WTC11 (cell line): Measurements from ENCODE around the gene CHRNG. TPM values are rescaled to one million over a fixed set of nuclear protein-coding genes. Genes with fewer than 3 reads are reported as not detected.

Experiments
- ATAC-seq: fragments of 200-7000 bp; cut with Tn5 transposase; 2 replicates; pipeline ENCODE4 v1.10.0; 2021; ENCODE audit warnings: mild to moderate bottlenecking, moderate library complexity
- CTCF ChIA-PET: fragments of 300-600 bp; sonication (Branson Sonifier 250); formaldehyde crosslinking; loops from one replicate; lab custom pipeline; 2021; ENCODE audit warnings: antibody characterized with exemption; lab: Charles Lee
- POLR2A ChIA-PET: fragments of 350-600 bp; sonication (Branson Sonifier 250); formaldehyde crosslinking; loops from one replicate; lab custom pipeline; 2021; ENCODE audit warnings: antibody characterized with exemption; lab: Charles Lee
- DNase-seq: peaks from one replicate; pipeline ENCODE4 v3.0.0; 2021; ENCODE audit warnings: low spot score
- H3K27ac Mint-ChIP-seq: 2 replicates; pipeline ENCODE4 v1.8.0; 2021; ENCODE audit warnings: mixed read lengths
- H3K27me3 Mint-ChIP-seq: 2 replicates; pipeline ENCODE4 v1.8.0; 2021; ENCODE audit warnings: low read depth, mild to moderate bottlenecking, moderate library complexity, mixed read lengths
- H3K36me3 Mint-ChIP-seq: 2 replicates; pipeline ENCODE4 v1.8.0; 2021; ENCODE audit warnings: mixed read lengths
- H3K4me1 Mint-ChIP-seq: 2 replicates; pipeline ENCODE4 v1.8.0; 2022; ENCODE audit warnings: mixed read lengths
- H3K4me3 Mint-ChIP-seq: 2 replicates; pipeline ENCODE4 v1.8.0; 2021; ENCODE audit warnings: mild to moderate bottlenecking, moderate library complexity, mixed read lengths
- H3K9me3 Mint-ChIP-seq: 2 replicates; pipeline ENCODE4 v1.8.0; 2021; ENCODE audit warnings: mixed read lengths
- ATF6 ChIP-seq: sonication (generic); formaldehyde crosslinking; IDR thresholded peaks from 2 replicates; pipeline ENCODE4 v1.8.1; 2023; ENCODE audit warnings: mild to moderate bottlenecking, missing genetic modification reagents
- CREB1 ChIP-seq: sonication (generic); formaldehyde crosslinking; IDR thresholded peaks from 2 replicates; pipeline ENCODE4 v1.8.0; 2023; ENCODE audit warnings: mild to moderate bottlenecking, missing genetic modification reagents
- CREM ChIP-seq: sonication (generic); formaldehyde crosslinking; IDR thresholded peaks from 2 replicates; pipeline ENCODE4 v1.8.1; 2022; ENCODE audit warnings: mild to moderate bottlenecking, missing genetic modification reagents, moderate library complexity
- FOXK1 ChIP-seq: sonication (generic); formaldehyde crosslinking; IDR thresholded peaks from 2 replicates; pipeline ENCODE4 v1.8.0; 2022; ENCODE audit warnings: mild to moderate bottlenecking, moderate library complexity, missing genetic modification reagents
- GTF2I ChIP-seq: fragments of 250-450 bp; sonication (Bioruptor Pico); conservative IDR thresholded peaks from 2 replicates; pipeline ENCODE4 v1.4.0; 2021; ENCODE audit warnings: mild to moderate bottlenecking
- HMGA2 ChIP-seq: fragments of 250-450 bp; sonication (Bioruptor Pico); IDR thresholded peaks from 2 replicates; pipeline ENCODE4 v1.4.0; 2021; ENCODE audit warnings: mild to moderate bottlenecking, moderate library complexity
- JAZF1 ChIP-seq: fragments of 250-450 bp; sonication (Bioruptor Pico); IDR thresholded peaks from 2 replicates; pipeline ENCODE4 v1.9.0; 2021; ENCODE audit warnings: moderate library complexity, mild to moderate bottlenecking, inconsistent platforms
- KAT7 ChIP-seq: sonication (generic); formaldehyde crosslinking; IDR thresholded peaks from 2 replicates; pipeline ENCODE4 v1.8.1; 2023; ENCODE audit warnings: missing genetic modification reagents, mild to moderate bottlenecking, borderline replicate concordance
- MLX ChIP-seq: sonication (generic); formaldehyde crosslinking; IDR thresholded peaks from 2 replicates; pipeline ENCODE4 v1.8.1; 2023; ENCODE audit warnings: mild to moderate bottlenecking, missing genetic modification reagents, moderate library complexity
- MYBL2 ChIP-seq: sonication (generic); formaldehyde crosslinking; IDR thresholded peaks from 2 replicates; pipeline ENCODE4 v1.8.1; 2023; ENCODE audit warnings: mild to moderate bottlenecking, moderate library complexity, missing genetic modification reagents
- NFATC4 ChIP-seq: fragments of 250-450 bp; sonication (Bioruptor Pico); IDR thresholded peaks from 2 replicates; pipeline ENCODE4 v1.9.0; 2021; ENCODE audit warnings: mild to moderate bottlenecking
- NR3C1 ChIP-seq: sonication (generic); formaldehyde crosslinking; conservative IDR thresholded peaks from 2 replicates; pipeline ENCODE4 v1.8.1; 2023; ENCODE audit warnings: low read depth, mild to moderate bottlenecking, missing genetic modification reagents
- SOX15 ChIP-seq: fragments of 250-450 bp; sonication (Bioruptor Pico); IDR thresholded peaks from 2 replicates; pipeline ENCODE4 v1.9.0; 2021; ENCODE audit warnings: mild to moderate bottlenecking
- SP1 ChIP-seq: sonication (generic); formaldehyde crosslinking; conservative IDR thresholded peaks from 2 replicates; pipeline ENCODE4 v1.8.1; 2022; ENCODE audit warnings: missing genetic modification reagents
- TEAD4 ChIP-seq: sonication (generic); formaldehyde crosslinking; IDR thresholded peaks from 2 replicates; pipeline ENCODE4 v1.8.0; 2022; ENCODE audit warnings: mild to moderate bottlenecking, missing genetic modification reagents
- ZMAT4 ChIP-seq: fragments of 250-450 bp; sonication (Bioruptor Pico); IDR thresholded peaks from 2 replicates; pipeline ENCODE4 v1.9.0; 2021; ENCODE audit warnings: mild to moderate bottlenecking
- ZNF232 ChIP-seq: sonication (generic); formaldehyde crosslinking; IDR thresholded peaks from 2 replicates; pipeline ENCODE4 v1.8.0; 2022; ENCODE audit warnings: mild to moderate bottlenecking, missing genetic modification reagents
- ZNF263 ChIP-seq: sonication (generic); formaldehyde crosslinking; IDR thresholded peaks from 2 replicates; pipeline ENCODE4 v1.8.1; 2022; ENCODE audit warnings: low read depth, mild to moderate bottlenecking, moderate library complexity, missing genetic modification reagents
- ZNF317 ChIP-seq: sonication (generic); formaldehyde crosslinking; IDR thresholded peaks from 2 replicates; pipeline ENCODE4 v1.8.1; 2023; ENCODE audit warnings: low read depth, mild to moderate bottlenecking, moderate library complexity, missing genetic modification reagents, borderline replicate concordance
- ZNF425 ChIP-seq: fragments of 250-450 bp; sonication (Bioruptor Pico); conservative IDR thresholded peaks from 2 replicates; pipeline ENCODE4 v1.9.0; 2021; ENCODE audit warnings: mild to moderate bottlenecking
- ZNF532 ChIP-seq: fragments of 250-450 bp; sonication (Bioruptor Pico); IDR thresholded peaks from 2 replicates; pipeline ENCODE4 v1.9.0; 2021; ENCODE audit warnings: mild to moderate bottlenecking, borderline replicate concordance
- total RNA-seq: library from RNA; stranded (reverse); gene quantifications from 3 replicates; pipeline ENCODE4 v1.2.3, GENCODE V29; 2021

The CHRNG gene
- total RNA-seq, 1 experiment from 2014 or later: 0.20 TPM

GRCh38 chr2:232519581-232520438 is 19.7 kb upstream of the CHRNG start, which contains the start of gene PRSS56:
Gene PRSS56 (plus strand): TSS chr2:232520388. CDS start chr2:232520599, 211 bp downstream.
- H3K4me3 Mint-ChIP-seq: no peak within 1 kb of the TSS
- H3K4me1 Mint-ChIP-seq: peaks cover 10% of the 10 kb centered on the region; the same call in 1 of the 2 replicates
- peaks cover 38% of the 10 kb centered on the region for H3K27me3 Mint-ChIP-seq
- ChIA-PET POLR2A (no interaction called here), CTCF (interaction anchor here (0.9 to 6.5 kb wide), 13 partner anchors 9 to 184 kb away, joined by 3 to 104 read pairs (median 40); partner anchors contain the start of genes CHRNG and ECEL1)
- no peak for TF ChIP-seq CREB1 (CRISPR knock-in tag)
- no peaks in the 10 kb centered on the region for H3K9me3 Mint-ChIP-seq
- H3K36me3 Mint-ChIP-seq: no peaks in the 10 kb centered on the region
- ATAC-seq (no peak), DNase-seq (no peak)
- peak within 1 kb of the TSS; percentile 31 for H3K27ac Mint-ChIP-seq

GRCh38 chr2:232520489-232520888 is 19.0 kb upstream of the CHRNG start:
- peaks cover 7% of the 10 kb centered on the region; the same call in 1 of the 2 replicates for H3K4me1 Mint-ChIP-seq
- no peak overlapping the region for H3K4me3 Mint-ChIP-seq
- peaks cover 38% of the 10 kb centered on the region for H3K27me3 Mint-ChIP-seq
- CTCF ChIA-PET: interaction anchor here (0.9 to 6.5 kb wide), 16 partner anchors 10 to 193 kb away, joined by 3 to 104 read pairs (median 28); partner anchors contain the start of gene CHRNG
- no peak for ATAC-seq
- POLR2A ChIA-PET: no interaction called here
- no peaks in the 10 kb centered on the region for H3K36me3 Mint-ChIP-seq
- no peaks in the 10 kb centered on the region for H3K9me3 Mint-ChIP-seq
- DNase-seq: no peak
- no peak overlapping the region for H3K27ac Mint-ChIP-seq
- no peak for TF ChIP-seq ATF6
- TF ChIP-seq ZNF532 (CRISPR knock-in tag): no peak
- no peak for TF ChIP-seq SP1 (CRISPR knock-in tag)
- no peak for TF ChIP-seq ZMAT4 (CRISPR knock-in tag)
- no peak for TF ChIP-seq ZNF317
- no peak for TF ChIP-seq SOX15 (CRISPR knock-in tag)
- TF ChIP-seq MLX (CRISPR knock-in tag): no peak
- no peak for TF ChIP-seq TEAD4 (CRISPR knock-in tag)

GRCh38 chr2:232521098-232521497 is 18.4 kb upstream of the CHRNG start:
- ATAC-seq (no peak), DNase-seq (no peak)
- Mint-ChIP-seq H3K4me1 (peaks cover 4% of the 10 kb centered on the region; the same call in 1 of the 2 replicates), H3K9me3 (no peaks in the 10 kb centered on the region), H3K4me3 (no peak overlapping the region), H3K36me3 (no peaks in the 10 kb centered on the region), H3K27ac (no peak overlapping the region), H3K27me3 (peaks cover 38% of the 10 kb centered on the region)
- ChIA-PET POLR2A (interaction anchor here (0.6 kb wide), 1 partner anchor 75 kb away, joined by 3 read pairs; no protein-coding TSS in a partner anchor), CTCF (interaction anchor here (0.5 to 6.5 kb wide), 26 partner anchors 10 to 755 kb away, joined by 3 to 104 read pairs (median 12); partner anchors contain the start of genes CHRNG and ECEL1)
- no peak for TF ChIP-seq ZNF232
- TF ChIP-seq FOXK1 (CRISPR knock-in tag): no peak
- TF ChIP-seq CREM (CRISPR knock-in tag): no peak
- no peak for TF ChIP-seq NR3C1 (CRISPR knock-in tag)
- TF ChIP-seq GTF2I (CRISPR knock-in tag): no peak
- no peak for TF ChIP-seq CREB1 (CRISPR knock-in tag)
- TF ChIP-seq HMGA2 (CRISPR knock-in tag): no peak
- TF ChIP-seq JAZF1 (CRISPR knock-in tag): no peak
- no peak for TF ChIP-seq NFATC4
- TF ChIP-seq MYBL2 (CRISPR knock-in tag): no peak
- no peak for TF ChIP-seq ZNF425 (CRISPR knock-in tag)
- TF ChIP-seq KAT7 (CRISPR knock-in tag): no peak
- no peak for TF ChIP-seq TEAD4 (CRISPR knock-in tag)
- no peak for TF ChIP-seq ZNF263 (CRISPR knock-in tag)
